Measurements from ENCODE around the gene PLAC8L1.
"Not testable (repeated sequence)": the region's sequence is repeated elsewhere in the genome, so short reads cannot be mapped to it uniquely, and the experiment has no call there.

Gene PLAC8L1

GRCh38 chr5:146118322-146118721 is 12.9 kb upstream of the PLAC8L1 start:
- TF ChIP-seq, protein P1, sequence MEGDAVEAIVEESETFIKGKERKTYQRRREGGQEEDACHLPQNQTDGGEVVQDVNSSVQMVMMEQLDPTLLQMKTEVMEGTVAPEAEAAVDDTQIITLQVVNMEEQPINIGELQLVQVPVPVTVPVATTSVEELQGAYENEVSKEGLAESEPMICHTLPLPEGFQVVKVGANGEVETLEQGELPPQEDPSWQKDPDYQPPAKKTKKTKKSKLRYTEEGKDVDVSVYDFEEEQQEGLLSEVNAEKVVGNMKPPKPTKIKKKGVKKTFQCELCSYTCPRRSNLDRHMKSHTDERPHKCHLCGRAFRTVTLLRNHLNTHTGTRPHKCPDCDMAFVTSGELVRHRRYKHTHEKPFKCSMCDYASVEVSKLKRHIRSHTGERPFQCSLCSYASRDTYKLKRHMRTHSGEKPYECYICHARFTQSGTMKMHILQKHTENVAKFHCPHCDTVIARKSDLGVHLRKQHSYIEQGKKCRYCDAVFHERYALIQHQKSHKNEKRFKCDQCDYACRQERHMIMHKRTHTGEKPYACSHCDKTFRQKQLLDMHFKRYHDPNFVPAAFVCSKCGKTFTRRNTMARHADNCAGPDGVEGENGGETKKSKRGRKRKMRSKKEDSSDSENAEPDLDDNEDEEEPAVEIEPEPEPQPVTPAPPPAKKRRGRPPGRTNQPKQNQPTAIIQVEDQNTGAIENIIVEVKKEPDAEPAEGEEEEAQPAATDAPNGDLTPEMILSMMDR (conservative IDR thresholded peaks at IDR 0.05; ENCODE audit: low read length): no peak
- DNase-seq (ENCODE audit: low read depth): no peak
- H3K4me3 ChIP-seq (ENCODE audit: low read length): no peak overlapping the region

DNA sequence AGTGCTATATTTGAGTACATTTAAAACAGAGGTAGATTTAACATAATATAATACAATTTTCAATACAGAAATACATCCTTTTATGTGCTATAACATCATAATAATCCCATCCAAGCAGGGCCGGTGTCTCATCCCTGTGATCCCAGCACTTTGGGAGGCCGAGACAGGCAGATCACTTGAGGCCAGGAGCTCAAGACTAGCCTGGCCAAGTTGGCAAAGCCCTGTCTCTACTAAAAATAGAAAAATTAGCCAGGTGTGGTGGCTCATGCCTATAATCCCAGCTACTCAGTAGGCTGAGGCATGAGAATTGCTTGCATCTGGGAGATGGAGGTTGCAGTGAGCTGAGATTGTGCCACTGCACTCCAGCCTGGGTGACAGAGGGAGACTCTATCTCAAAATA is 11.8 kb upstream of the PLAC8L1 start:
- not testable (repeated sequence) for H3K4me3 ChIP-seq (ENCODE audit: low read length); DNase-seq (ENCODE audit: low read depth)

- H3K4me3 ChIP-seq (ENCODE audit: low read length): no peak overlapping the region
- TF ChIP-seq, protein P1 (conservative IDR thresholded peaks at IDR 0.05; ENCODE audit: low read length): no peak
- DNase-seq (ENCODE audit: low read depth): no peak
Observed at GRCh38 chr5:146116361-146116760, 11.0 kb upstream of the PLAC8L1 start.

- H3K4me3 ChIP-seq (ENCODE audit: low read length): no peak overlapping the region
- TF ChIP-seq, protein P1 (conservative IDR thresholded peaks at IDR 0.05; ENCODE audit: low read length): no peak
- no peak for DNase-seq (ENCODE audit: low read depth)
Observed at GRCh38 chr5:146112476-146112875, 7.1 kb upstream of the PLAC8L1 start.

DNA sequence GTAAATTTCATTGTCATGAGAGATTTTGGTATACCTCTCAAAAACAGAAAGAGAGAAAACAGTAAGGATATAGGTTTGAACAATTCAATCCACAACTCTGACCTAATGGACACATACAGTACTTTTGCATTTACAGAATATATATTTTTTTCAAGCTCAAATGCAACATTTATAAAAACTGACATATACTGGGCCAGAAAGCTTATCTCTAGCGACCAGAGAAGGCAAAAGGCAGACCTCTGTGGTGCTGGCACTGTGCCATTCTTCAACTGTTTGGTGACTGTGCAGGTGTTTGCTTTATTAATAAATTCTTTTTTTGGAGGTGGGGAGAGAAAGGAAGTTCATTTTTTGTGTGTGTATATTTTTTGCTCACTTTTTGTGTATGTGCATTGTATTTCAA is 6.0 kb upstream of the PLAC8L1 start:
- DNase-seq (ENCODE audit: low read depth): no peak
- TF ChIP-seq, protein P1 (conservative IDR thresholded peaks at IDR 0.05; ENCODE audit: low read length): no peak
- H3K4me3 ChIP-seq (ENCODE audit: low read length): no peak overlapping the region

- H3K4me3 ChIP-seq (ENCODE audit: low read length): no peak overlapping the region
- TF ChIP-seq, protein P1 (conservative IDR thresholded peaks at IDR 0.05; ENCODE audit: low read length): no peak
- no peak for DNase-seq (ENCODE audit: low read depth)
Observed at GRCh38 chr5:146109379-146109778, 4.0 kb upstream of the PLAC8L1 start.

GRCh38 chr5:146108870-146109269 is 3.5 kb upstream of the PLAC8L1 start:
- not testable (repeated sequence) for H3K4me3 ChIP-seq (ENCODE audit: low read length); DNase-seq (ENCODE audit: low read depth)

- TF ChIP-seq, protein P1 (conservative IDR thresholded peaks at IDR 0.05; ENCODE audit: low read length): no peak
- peak; percentile 73 for DNase-seq (ENCODE audit: low read depth)
- H3K4me3 ChIP-seq (ENCODE audit: low read length): no peak overlapping the region
Observed at GRCh38 chr5:146107901-146108300, 2.5 kb upstream of the PLAC8L1 start.
